ENCODE results near the gene MKI67.

MKI67 gene

GRCh38 chr10:128087884-128088709 is 38.1 kb downstream of the MKI67 start:
- Histone ChIP-seq H4K20me1 (ENCODE audit: control insufficient read depth, insufficient read depth, low read depth, low read length) (no peaks in the 10 kb centered on the region), H3K9me2 (replicated peaks; ENCODE audit: control insufficient read depth, low read length) (no peaks in the 10 kb centered on the region), H3K36me3 (ENCODE audit: control insufficient read depth, low read length) (no peaks in the 10 kb centered on the region), H3K4me1 (ENCODE audit: control insufficient read depth, low read length) (no peaks in the 10 kb centered on the region), H3K79me2 (ENCODE audit: control insufficient read depth, low read length) (no peaks in the 10 kb centered on the region), H3K4me2 (ENCODE audit: low read length) (no peak overlapping the region), H3F3A (ENCODE audit: control insufficient read depth, insufficient read depth) (no peaks in the 10 kb centered on the region), H3K4me3 (ENCODE audit: low read length) (no peak overlapping the region), H3K27ac (ENCODE audit: low read depth, low read length) (no peak overlapping the region), H3K9me3 (ENCODE audit: control insufficient read depth, insufficient read depth, low read length) (no peaks in the 10 kb centered on the region), H3K27me3 (ENCODE audit: control insufficient read depth, low read length) (no peaks in the 10 kb centered on the region; the same call in 1 of the 2 replicates)
- TF ChIP-seq EZH2phosphoT487 (IDR thresholded peaks at IDR 0.05; ENCODE audit: borderline replicate concordance, low read length) (no peak), CTCF (IDR thresholded peaks at IDR 0.05; ENCODE audit: low read depth, low read length, poor library complexity, severe bottlenecking) (peak; percentile 38)

DNA sequence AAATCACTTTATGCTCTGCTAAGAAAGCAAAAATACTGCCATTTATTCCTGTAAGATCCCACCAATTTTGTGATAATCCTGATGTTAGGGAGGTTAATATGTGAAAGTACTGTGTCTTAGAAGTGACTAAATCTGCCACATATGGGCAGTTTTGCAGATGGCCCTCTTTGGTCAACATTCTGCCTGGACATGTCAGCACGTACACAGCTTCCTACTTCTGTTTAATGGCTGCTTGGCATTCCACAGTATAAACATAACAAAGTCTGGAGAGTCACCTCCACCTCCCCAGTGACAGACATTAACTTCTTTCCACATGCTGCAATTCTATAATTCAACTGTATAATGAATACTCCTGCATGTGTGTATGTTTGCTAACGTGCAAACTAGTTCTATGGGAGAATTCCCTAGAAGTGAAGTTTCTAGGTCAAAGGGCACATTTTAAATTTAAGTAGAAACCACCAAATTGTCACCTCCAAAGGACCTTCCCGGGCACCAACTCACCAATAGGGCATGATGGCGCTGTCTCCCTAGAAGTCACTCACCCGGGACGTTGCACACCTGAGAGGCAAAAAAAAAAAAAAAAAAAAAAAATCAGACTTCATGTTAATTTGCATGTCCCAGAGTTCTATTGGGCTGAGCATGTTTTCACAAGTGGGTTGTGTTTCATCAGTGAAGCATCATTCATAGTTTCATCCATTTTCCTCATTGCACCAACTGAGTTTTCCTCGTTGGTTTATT is 38.9 kb downstream of the MKI67 start:
- Histone ChIP-seq H3K27ac (ENCODE audit: low read depth, low read length) (no peak overlapping the region), H3K4me3 (ENCODE audit: low read length) (no peak overlapping the region), H3K4me2 (ENCODE audit: low read length) (no peak overlapping the region), H3F3A (ENCODE audit: control insufficient read depth, insufficient read depth) (no peaks in the 10 kb centered on the region), H3K9me2 (replicated peaks; ENCODE audit: control insufficient read depth, low read length) (no peaks in the 10 kb centered on the region), H3K36me3 (ENCODE audit: control insufficient read depth, low read length) (no peaks in the 10 kb centered on the region), H3K27me3 (ENCODE audit: control insufficient read depth, low read length) (no peaks in the 10 kb centered on the region; the same call in 1 of the 2 replicates), H3K9me3 (ENCODE audit: control insufficient read depth, insufficient read depth, low read length) (no peaks in the 10 kb centered on the region), H4K20me1 (ENCODE audit: control insufficient read depth, insufficient read depth, low read depth, low read length) (no peaks in the 10 kb centered on the region), H3K4me1 (ENCODE audit: control insufficient read depth, low read length) (no peaks in the 10 kb centered on the region), H3K79me2 (ENCODE audit: control insufficient read depth, low read length) (no peaks in the 10 kb centered on the region)
- TF ChIP-seq EZH2phosphoT487 (IDR thresholded peaks at IDR 0.05; ENCODE audit: borderline replicate concordance, low read length) (no peak), CTCF (IDR thresholded peaks at IDR 0.05; ENCODE audit: low read depth, low read length, poor library complexity, severe bottlenecking) (no peak)

DNA sequence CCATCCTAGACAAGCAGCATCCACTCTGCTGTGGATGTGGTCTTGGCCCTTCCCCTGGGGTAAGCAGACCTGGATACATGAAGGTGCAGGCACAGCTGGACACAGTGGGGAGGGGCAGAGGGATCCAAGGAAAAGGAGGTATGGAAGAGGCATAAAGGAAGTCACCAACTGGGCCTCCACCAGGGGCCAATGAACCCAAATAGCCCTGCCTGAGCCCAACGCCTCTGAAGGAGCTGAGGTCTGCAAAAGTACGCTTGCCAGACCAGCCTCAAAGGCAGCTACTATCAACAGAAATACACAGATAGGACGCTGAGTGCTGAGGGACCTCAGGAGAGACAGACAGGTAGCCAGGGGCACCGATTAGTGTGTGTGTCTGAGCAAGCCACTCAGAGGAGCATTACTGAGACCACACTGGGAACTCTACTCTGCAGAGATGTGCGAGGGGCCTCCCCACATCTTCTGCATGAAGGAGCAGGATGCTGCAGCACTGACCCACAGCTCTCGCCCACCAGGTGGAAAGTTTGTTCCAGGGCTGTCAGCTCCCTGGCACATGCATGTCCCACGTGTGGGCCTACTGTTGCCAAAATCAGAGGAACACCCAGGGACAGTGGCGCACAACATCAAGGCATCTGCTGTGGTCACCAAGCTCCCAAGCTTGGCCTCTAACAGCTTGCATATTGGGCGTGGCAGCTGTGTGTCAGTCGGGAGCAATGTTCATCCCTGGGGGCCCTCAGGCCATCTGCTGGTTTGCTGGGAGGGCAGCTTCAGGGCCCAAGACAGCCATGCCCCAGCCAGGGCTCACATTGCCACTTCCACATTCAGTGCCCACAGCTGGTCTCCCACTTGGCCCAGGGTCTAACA is 40.0 kb downstream of the MKI67 start:
- H3K9me2 ChIP-seq (replicated peaks; ENCODE audit: control insufficient read depth, low read length): no peaks in the 10 kb centered on the region
- H3K4me3 ChIP-seq (ENCODE audit: low read length): no peak overlapping the region
- H3K4me2 ChIP-seq (ENCODE audit: low read length): no peak overlapping the region
- no peak overlapping the region for H3K27ac ChIP-seq (ENCODE audit: low read depth, low read length)
- no peaks in the 10 kb centered on the region for H3K4me1 ChIP-seq (ENCODE audit: control insufficient read depth, low read length)
- no peaks in the 10 kb centered on the region for H3K36me3 ChIP-seq (ENCODE audit: control insufficient read depth, low read length)
- no peaks in the 10 kb centered on the region for H3K79me2 ChIP-seq (ENCODE audit: control insufficient read depth, low read length)
- no peaks in the 10 kb centered on the region for H4K20me1 ChIP-seq (ENCODE audit: control insufficient read depth, insufficient read depth, low read depth, low read length)
- no peaks in the 10 kb centered on the region for H3K9me3 ChIP-seq (ENCODE audit: control insufficient read depth, insufficient read depth, low read length)
- no peaks in the 10 kb centered on the region; the same call in 1 of the 2 replicates for H3K27me3 ChIP-seq (ENCODE audit: control insufficient read depth, low read length)
- no peaks in the 10 kb centered on the region for H3F3A ChIP-seq (ENCODE audit: control insufficient read depth, insufficient read depth)
- TF ChIP-seq EZH2phosphoT487 (IDR thresholded peaks at IDR 0.05; ENCODE audit: borderline replicate concordance, low read length) (no peak), CTCF (IDR thresholded peaks at IDR 0.05; ENCODE audit: low read depth, low read length, poor library complexity, severe bottlenecking) (no peak)

Data from DOHH2 (cell line).